NCI-H1436 treated with DMSO at 0.1 percent for 48 hours (cell line): ENCODE data around the gene ENOX1.

Experiments used
- DNase-seq: peaks from one replicate; lab custom pipeline; 2025; lab: John Stamatoyannopoulos, UW

Gene ENOX1

DNA sequence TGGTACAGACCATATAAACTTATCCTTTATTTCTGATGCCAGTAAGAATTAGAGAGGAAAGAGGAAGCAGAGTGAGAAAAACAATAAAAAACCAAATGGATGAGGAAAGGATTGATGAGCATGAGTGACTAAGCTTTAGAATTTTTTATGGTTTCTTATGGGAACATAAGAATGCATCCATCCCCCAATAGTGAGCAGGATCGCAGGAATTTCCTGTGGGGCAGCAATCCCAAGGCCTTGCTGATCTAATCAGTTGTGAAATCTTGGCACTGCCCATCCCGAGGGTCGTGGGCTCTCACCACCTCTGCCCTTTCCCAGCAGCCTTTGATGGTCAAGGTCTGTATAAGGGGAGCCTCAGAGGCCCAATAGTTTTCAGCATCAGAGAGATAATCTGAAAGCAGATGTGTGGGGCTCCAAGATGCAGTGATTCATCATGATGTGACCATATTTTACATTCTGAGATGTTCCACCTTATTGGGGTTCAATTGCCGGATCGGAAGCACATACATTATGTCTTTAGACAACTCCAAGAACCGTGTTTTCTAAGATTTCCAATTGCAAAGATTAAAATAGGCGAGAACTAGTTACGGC lies 541.3 kb downstream of the ENOX1 start:
- DNase-seq, result no peak

DNA sequence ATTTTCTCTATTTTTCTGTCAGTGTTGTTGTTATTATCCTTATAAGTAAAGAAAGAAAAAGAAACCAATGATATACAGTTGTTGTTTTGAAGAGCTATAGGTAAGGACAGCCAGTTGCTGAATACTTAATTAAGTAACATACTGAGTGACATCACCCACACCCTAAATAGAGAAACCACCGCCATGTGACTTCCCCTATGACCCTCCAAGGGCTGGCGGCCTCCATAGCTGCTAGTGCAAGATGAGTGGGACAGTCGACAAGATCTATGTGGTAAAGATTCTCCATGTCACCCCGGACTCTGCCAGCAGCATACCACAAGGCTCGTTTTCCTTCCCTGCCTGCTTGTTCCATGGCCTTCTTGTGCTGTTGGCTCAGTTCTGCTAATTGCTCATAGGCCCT lies 542.3 kb downstream of the ENOX1 start:
- no peak for DNase-seq

DNA sequence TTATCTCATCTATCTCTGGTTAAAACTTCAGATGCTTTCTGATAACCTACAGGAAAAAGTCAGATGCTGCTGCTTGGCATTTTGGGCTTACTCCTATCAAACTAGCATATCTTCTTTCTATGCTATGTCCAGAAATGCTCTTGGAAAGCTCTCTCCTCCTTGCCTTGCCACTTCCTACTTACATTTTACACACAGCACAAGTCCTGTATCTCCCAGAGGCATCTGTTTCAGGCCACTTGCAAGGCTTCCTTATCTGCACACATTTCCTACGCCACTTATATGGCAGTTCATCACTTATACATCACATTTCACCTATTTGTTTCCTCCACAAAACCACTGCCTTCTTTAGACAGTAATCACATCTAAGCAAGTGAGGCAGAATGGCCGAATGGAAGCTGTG lies 543.1 kb downstream of the ENOX1 start:
- DNase-seq, result no peak

DNA sequence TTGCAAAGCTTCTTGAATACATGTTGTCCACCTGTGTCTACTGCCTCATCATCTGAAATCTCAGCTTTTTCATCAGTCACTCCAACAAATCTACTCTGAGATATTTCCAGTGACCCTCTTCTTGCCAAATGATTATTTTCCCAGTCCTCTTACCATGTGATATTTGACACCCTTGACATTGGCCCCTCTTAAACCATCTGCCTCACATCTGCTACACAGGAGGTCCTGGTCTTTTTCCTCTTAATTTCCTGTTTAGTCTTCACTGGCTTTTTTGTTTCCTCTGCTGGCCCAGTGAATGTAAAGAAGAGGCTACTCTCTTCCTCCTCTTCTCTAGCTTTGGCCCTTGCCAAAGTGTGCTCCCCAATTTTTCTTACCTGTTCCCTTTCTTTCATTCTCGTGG lies 544.7 kb downstream of the ENOX1 start:
- no peak for DNase-seq

DNA sequence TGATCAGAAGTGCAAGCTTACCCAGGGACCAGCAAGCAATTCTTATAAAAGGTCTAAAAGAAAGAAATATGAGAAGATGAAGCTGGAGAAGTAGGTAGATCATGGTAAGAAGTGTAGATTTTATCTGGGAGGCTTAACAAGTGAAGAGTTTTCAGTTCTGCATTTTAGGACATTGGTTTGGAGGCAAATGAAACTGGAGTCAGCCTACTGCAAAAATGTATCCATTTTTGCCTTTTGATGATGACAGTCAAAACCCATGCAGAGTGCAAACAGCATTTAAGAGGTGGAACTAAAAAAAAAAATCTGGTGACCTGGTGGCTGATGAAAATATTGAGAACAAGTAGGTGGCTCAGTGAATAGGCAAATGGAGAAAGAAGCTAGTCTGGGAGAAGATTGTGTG lies 546.5 kb downstream of the ENOX1 start:
- DNase-seq, result no peak

DNA sequence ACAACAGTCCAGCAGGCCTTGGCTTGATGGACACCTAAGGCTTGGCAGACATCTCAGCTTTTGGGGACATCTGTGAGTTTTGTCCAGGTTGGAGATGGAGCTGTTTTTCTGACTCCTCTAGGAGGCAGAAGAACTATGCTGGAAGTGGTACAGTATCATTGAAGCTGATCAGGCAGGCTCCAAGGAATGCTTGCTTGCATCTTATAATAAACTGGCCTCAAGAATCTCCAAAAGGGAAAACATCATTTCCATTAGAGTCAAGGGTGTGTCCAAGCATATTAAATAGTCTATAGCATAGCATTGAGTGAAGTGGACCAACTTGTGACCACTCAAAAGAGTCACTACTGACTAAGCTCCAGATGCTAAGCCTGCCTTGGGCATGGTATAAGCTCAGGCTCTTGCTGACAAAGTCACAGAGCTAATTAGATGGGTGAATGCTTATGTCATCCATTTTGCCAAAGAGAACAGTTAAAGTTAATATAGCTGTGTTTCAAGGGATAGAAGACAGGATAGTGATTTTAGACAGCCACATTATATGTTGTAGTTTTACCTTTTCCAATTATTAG lies 547.4 kb downstream of the ENOX1 start:
- DNase-seq, result no peak

DNA sequence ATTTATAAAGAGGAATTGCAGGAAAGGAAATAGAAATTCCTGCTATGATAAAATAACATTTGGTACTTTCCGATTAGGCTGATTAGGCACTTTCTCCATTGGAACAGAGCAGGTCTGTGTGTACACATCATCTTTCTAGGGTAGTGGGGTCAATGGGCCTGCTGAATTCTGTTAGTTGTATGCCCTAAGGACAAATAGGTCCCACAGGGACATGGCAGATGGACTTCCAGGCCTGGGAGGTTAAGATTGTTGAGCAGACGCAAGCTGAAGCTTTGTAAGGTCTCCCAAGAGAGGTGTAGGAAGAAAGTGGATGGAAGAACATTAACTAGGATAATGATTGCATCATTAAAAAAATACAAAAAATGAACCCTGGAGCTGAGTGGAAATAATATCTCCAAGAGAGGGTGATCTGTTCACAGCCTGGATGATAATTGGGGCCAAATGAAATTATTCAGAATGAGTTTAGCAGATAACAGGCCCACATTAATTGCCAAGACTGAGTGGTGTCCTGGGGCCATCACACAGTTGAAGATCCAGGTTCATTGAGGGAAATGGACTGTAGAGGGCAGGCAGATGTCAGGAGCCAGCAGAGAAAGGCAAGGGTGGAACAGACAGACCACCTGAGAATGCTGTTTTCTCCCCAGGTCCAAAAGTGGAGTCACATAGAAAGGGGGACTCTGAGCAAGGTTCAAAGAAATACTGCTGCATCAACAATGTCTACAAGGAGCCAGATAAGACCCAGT lies 548.3 kb downstream of the ENOX1 start:
- DNase-seq, result no peak

DNA sequence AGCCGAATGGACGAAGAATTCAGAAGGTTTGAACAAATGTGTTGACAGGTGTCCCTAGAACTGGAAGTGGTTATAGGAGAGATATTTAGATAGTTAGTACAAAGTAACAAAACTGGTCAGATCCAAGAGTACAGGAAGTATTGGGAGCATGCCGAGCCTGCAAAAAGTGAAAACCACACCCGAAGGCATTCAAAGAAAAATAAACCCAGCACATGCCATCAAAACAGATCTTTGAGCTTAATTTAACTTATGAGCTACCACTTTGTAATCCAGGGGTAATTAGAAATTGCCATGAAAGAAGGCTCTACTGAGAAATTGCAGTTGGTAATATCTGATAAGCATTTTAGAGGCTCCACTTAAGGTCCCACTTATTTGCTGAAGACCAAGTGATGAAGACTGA lies 549.2 kb downstream of the ENOX1 start:
- DNase-seq, result no peak

DNA sequence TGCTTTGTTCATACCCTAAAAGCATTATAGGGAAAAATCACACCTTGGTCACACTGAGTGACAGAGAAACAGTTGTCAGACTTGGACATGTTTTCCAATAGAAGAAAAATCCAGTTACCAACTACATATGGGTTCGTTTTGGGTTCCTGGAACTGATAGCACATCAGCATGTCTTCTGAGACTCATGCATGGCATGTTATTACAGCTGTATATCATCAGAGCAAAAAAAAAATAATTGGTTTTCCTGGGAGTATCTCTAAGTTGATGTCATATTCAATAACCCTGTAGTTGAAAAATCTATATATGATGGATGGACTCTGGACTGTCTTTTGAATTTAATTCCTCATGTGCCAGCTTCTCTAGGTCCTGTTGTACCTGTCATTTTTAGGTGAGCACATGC lies 551.7 kb downstream of the ENOX1 start:
- DNase-seq, result no peak

DNA sequence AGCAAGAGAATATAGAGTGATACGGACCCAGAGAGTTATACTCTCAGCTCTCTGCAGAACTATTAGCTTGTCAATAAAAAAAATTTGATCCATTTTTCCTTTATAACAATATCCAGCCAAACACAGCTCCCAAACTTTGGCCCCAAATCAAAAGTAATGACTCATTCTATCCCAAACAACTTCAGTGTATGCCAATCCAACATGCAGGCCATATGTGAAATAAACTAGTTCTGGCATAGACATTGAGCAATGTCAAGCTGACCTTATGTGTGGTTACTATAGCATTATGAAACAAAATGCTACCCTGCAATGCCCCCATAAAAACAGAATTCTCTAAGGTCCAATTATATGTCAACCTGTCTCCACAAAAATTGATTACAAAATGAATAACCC lies 553.9 kb downstream of the ENOX1 start:
- no peak for DNase-seq

DNA sequence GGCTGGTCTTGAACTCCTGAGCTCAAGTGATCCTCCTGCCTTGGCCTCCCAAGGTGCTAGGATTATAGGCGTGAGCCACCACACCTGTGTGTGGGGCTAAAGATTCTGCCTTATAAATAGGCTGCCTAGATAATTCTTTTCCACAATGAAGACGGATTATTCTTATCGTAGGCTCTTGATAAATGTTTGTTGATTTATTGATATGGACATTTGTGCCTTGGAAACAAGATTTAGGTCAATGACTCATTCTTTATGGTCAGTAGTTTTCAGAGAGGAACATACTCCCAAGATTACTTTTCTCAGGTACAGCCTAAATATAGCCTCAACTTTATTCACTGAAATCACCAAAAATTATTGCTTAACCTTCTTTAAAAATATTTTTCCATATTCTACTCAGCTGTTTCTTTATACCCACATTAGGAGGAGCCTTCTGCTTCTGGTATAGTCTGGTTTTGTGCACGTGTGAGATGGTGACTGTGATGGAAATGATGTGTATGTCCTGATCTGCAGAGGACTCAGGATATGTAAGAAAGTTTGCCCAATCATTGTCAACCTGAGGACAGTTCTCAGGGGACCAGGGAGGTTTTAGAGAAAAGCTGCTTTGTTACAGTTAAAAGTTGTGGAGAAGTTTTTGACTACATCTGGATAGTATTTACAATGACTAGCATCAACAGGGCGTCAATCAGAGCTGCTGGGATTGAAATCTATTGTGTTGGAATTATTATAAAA lies 554.5 kb downstream of the ENOX1 start:
- no peak for DNase-seq

DNA sequence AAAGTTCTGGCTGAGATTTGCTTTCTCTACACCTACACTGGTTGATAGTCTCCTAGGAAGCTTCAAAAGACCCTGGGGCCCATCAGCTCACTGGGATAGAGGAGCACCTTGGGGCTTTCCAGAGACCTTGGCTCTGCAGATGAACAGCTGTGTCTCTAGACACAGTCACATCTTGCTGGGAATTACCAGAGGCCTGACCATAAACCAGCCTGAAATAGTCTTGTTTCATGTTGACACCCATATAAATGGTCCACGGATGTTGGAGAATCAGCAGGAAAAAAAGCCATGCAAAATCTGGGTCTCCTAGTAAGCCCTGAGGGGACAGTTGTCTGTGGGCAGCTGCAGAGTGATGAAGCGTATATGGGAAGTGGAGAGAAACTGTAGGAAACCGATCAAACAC lies 555.8 kb downstream of the ENOX1 start:
- DNase-seq, result no peak

DNA sequence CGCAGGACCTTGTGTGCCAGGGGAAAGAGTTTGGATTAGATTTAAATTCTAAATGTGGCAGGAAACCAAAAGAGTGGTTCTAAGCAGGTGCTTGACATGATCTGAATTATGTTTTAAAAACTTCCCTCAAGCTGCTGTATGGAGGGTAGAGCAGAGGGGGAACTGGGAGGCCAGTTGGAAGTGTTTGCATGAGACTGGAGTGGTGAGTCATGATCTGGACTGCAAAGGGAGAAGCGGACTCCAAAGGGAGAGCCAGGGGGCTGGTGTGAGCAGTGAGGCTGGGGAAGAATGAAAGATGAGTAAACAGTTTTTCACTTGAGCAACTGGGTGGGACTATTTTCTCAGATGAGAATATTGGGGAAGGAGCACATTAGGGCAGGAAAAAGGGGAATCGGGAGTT lies 557.3 kb downstream of the ENOX1 start:
- DNase-seq, result no peak

DNA sequence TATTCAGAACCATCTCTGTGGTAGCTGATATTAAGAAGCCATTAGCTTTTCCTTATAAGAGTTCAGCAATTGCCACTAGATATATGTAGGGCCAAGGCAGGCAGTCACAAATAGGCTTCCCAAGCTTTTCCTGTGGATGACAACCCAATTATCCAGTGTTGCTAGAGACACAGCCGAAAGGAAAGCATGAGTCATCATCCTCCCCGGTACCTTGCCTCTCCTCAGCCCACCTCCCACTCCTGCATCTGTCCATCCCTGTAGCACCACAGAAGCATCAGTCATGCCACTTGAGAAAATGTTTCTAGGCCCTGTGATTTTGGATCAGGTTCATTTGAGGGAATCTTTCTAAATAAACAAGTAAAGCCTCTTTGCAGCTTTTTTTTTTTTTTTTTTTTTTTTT lies 559.1 kb downstream of the ENOX1 start:
- no peak for DNase-seq

DNA sequence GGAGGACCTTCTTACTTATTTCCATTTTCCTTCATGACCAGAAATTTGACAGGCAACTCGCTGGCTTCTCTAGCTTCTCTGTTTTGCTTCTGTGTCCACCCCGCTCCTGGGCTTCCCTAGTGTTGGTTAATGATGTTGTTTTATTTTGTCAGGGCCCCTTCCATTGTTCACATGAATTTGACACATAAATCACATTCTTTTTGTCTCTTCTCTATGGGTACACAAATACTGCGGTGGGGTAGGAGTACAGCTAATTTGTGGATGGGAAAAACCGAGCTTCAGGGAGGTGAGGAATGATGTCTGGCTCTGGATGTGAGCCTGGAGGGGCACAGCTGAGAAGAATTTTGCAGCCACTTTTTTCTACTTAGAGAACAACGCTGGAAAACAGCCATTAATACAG lies 563.6 kb downstream of the ENOX1 start:
- DNase-seq, result no peak

DNA sequence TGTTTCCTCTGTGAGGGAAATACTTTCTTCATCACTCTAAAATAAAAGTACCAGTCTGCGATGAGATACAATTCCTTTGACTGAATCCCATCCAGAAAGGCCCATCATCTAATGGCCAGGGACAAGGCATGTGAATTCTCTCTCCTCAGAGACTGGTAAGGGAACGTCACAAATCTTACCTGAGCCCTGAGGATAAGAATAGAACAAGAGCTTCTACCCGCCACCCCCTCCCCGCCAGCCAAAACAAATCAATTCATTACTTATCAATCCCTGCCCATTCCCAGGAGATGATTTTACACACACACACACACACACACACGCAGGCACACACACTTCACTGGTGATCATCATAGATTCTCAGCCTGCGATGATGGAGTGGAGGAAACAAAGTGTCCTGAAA lies 564.7 kb downstream of the ENOX1 start:
- DNase-seq, result no peak

DNA sequence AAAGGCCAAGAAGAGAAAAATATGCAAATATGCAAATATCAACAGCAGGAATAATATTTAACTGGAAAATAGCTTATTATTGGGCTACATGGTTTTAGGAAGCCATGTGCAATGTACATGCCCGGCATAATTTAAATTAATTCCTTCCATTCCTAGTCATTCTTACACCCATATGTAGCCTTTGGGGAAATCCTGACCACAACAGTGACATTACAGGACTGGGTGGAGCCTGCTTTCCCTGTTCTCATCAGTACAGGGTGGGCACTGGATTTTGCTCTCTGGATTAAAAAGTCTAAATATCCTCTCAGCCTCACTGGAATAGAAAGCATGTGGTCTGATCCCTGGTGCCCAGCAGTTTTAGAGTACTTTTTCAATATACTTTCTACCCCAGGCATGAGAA lies 565.2 kb downstream of the ENOX1 start:
- no peak for DNase-seq

DNA sequence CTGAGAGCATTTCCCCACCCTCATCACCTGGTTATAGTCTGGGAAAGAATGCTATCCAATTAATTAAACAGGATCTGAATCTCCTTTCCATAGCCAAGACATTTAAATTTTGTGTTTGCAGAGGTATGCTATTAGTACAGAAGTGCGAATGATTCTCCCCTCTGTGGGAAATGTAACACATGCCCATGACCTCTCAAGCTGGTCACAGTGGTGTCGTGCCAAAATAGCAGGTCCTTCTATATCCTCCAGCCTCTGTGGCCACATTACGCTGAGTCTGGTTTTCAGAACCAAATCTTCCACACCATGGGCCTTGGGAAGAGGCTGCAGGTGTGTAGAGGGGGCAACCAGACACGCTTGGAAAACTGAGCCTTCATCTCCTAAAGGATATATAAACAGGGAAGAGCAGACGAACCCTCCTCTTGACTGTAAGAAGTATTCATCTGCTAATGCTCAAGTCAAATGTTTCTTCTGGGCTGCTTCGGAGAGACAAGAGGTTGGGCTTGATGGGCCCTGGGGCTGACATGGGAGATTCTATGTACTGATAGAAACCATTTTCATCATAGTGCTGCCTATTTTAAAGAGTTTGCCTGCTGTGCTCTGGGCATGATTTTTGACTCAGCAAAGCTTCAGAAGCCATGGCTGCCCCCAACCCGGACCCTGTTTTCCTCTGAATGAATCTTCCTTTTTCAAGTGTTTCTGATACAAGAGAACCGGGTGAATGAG lies 565.7 kb downstream of the ENOX1 start:
- DNase-seq, result no peak

DNA sequence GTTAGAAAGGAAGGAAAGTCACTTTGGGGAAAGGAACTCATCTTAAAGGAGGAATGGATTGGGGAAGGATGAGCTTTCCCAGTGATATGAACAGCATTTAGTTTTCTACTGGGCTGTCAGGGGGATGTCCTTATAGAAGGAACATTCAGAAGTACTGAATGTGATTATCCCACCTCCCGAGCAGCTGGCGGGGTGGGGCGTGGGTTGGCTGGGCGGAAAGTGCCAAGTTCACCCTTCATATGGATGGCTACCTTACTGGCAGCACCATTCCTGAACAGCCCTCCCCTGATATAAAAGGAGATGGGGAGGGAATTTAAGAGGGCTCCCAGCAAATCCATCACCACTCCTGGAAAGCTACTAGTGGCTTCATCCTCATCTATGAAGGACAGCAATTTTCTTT lies 572.6 kb downstream of the ENOX1 start:
- no peak for DNase-seq

DNA sequence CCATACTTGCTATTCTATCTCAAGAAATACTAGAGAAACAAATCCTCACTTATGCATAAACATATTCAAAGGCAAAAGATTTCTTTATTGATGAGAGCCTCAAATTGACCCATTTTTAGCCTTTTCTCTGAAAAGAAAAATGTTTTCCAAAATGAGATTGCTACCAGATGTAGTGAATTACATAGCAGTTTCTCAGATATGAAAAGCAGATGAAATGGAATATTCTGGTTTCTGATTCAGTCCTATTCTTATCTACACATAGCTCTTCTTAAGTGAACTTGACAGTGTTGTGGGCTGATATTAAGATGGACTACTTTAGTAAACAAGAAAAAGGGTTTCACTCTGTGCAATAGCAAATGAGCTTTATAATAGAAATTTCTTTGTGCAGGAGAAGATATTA lies 579.9 kb downstream of the ENOX1 start:
- no peak for DNase-seq

DNA sequence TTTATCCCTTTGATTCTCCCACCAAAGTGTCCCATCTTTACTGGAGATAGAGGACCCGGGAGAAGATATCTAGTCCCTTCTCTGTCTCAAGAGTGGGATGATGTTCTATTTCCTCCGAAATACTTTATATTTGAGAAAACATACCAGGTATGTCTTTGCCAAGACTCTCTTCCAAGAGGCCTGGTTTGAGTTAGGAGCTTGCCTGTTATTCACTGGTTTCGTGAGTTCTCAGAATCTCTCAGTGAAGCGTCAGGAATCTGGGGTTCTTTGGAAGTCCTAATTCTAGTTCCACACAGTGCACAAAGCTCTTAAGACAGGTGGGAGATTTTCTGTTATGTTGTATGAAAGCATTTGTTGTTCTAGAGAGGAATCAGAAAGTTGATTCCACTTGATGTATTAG lies 581.4 kb downstream of the ENOX1 start:
- no peak for DNase-seq

DNA sequence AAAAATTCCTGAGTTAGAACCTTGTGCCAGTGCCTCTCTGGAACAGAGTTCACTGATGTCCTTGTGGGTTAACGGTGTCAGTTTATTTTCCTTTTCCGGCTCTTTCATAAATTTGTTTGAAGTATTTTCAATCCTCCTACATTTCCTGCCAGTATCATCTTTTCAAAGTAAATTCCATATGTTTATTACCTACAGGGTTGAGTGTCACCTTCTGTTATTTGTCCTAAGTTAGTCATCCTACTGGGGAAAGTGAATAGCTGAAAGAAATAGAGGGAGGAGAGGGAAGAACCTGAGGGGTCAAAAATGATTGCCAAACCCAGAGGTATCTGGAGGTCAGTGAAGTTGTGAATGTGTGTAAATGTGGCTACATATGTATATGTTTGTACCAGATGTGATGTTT lies 582.2 kb downstream of the ENOX1 start:
- no peak for DNase-seq

DNA sequence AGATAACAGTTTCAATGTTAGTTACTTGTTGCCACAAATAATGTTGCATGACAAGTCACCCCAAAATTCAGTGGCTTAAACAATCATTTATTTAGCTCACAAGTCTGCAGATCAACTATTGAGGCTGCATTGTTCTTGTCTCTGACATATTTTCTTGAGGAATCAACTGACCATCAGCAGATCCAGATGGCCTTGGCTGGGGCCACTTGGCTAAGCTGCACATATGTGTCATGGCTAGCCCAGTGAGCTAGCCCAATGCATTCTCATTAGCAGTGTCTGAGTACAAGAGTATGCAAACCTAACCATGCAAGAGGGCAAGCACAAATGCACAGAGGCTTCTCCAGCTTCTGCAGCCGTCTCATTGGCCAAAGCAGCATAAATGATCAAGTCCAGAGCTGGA lies 583.0 kb downstream of the ENOX1 start:
- DNase-seq, result no peak
